Fibroblast of gingiva (primary cell): ENCODE results near the gene EIF4EBP3.
A peak's percentile ranks its signal among the peaks of the same experiment; 100 is the strongest.

Experiments
- DNase-seq: peaks from one replicate; pipeline ENCODE4 v3.0.0-alpha.2; 2011; ENCODE audit warnings: low read depth

Gene EIF4EBP3

DNA sequence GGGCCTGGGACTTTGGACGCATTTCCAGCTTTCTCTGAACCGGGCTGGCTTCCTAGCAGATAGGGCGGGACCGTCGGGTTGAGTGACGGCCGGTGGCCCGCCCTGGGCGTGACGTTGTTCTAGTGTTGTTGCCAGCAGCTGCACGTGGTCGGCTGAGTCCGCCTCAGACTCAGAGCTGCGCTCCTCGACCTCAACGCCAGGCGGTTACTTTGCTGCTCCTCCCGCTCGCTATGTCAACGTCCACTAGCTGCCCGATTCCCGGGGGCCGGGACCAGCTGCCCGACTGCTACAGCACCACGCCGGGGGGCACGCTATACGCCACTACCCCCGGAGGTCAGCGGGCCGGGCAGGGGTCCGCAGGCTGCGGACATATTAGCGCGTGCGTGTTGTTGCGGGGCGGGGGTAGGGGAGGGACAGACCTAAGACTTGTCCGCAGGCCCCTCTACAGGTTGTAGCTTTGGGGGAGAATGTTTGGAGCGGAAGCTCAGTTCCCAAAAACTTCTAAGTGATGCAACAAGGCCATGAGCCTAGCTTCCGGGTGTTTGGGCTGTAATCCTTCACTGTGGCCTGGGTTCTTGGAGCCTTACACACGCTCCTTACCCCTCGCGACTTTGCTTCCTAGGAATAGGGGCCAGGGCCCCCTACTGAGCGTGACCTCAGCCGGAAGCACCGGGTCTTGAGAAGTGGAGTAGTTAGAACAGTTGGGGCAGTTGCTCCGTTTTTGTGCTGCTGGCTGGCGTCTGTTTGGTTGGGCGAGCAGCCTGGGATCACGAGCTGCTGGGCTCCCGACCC is at the start of gene EIF4EBP3:
Gene EIF4EBP3, plus strand, starts transcription at position 155 of the 792 bp plus-strand sequence. Its CDS starts 76 bp downstream, at position 231.
- peak; percentile 96 for DNase-seq

DNA sequence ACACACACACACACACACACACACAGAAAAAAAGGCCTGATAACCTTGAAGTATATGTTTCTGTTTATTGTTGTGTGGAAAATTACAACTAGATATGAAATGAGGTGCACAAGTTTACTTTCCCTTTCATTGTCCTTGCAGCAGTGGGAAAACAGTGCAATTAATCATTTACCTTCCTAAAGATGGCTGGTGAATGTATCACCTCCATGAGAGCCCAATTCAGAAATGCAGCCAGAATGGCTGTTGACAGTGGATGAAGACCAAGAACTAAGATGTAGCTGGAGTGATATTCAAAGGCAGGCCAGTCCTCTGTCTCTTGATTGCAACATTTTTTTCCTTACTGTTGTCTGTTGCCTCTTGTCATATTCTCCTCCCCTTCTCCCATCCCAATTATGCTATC is 49.6 kb upstream of the EIF4EBP3 start:
- DNase-seq: no peak

DNA sequence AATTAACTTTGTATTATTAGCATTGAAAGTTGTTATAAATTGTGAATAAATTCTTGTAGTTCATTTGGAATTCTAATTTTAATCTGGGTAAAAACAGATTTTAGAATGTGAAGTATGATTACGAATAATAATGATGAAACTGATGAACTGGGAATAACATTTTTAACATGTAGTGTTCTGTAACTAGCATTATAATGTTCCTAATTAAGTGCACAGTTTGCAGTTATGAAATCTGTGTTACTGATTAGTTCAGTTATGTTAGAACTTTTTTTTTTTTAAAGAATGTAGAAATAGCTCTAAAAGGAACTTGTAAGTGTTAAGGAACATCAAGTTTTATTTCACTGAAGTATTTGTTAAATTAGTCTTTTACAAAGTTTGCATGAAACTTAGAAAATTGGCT is 48.9 kb upstream of the EIF4EBP3 start:
- no peak for DNase-seq

DNA sequence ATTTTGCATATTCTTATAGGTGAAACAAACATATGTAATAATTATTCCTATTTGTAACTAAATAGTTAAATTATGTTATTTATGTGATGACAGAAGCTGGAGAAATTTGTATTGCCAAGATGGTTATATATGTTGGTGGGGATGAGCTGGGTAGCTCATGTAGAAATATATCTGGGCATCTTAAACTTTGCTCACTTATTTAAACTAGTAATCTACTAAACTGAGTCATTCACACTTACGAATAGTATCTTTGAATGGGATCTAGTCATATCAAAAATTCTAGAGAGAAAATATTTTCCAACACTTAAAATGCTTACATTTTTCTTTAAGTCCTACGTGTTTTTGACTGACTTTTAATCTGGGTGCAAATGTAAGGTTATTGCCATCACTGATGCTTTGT is 44.6 kb upstream of the EIF4EBP3 start:
- DNase-seq: no peak

DNA sequence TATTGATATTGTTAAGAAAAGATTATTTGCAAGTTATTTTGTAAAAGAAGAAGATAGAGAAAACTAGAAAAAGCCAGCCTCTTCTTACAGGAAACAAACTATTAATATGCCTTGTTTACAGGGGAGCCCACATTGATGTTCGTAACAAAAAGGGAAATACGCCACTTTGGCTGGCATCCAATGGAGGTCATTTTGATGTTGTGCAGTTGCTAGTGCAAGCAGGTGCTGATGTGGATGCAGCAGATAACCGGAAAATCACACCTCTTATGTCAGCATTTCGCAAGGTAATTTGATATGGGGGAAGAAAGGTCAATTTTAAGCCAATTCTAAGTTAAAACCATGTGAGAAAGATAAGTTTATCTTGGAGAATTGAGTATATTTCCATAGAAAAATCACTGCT is 37.6 kb upstream of the EIF4EBP3 start:
- DNase-seq: no peak

DNA sequence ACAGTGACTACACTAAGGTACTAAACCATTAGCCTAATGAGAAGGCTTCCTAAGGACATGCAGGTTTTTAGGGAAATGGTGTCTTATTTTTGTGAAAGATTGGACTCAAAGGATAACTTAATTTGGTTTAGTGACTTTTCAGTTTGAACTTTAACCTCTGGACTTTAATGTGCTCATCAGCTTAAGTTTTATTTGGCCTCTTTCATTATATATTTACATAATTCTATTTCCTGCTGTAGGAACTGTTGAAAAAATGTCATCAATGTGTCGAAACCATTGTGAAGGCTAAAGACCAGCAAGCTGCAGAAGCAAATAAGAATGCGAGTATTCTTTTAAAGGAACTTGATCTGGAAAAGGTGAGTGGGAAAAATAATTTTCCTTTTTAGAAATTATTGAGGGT is 34.3 kb upstream of the EIF4EBP3 start:
- no peak for DNase-seq

DNA sequence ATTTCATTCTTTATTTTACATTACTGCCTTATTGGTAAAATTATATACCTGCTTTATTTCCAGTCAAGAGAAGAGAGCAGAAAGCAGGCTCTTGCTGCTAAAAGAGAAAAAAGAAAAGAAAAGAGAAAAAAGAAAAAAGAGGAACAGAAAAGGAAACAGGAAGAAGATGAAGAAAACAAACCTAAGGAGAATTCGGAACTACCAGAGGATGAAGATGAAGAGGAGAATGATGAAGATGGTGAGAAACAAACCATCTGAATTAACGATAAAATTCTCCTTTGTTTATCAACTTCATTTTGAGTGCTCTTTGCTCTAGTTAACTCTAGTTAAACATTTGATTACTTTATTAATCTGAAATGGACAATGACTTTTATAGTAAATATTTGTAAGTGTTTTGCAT is 23.5 kb upstream of the EIF4EBP3 start:
- no peak for DNase-seq

DNA sequence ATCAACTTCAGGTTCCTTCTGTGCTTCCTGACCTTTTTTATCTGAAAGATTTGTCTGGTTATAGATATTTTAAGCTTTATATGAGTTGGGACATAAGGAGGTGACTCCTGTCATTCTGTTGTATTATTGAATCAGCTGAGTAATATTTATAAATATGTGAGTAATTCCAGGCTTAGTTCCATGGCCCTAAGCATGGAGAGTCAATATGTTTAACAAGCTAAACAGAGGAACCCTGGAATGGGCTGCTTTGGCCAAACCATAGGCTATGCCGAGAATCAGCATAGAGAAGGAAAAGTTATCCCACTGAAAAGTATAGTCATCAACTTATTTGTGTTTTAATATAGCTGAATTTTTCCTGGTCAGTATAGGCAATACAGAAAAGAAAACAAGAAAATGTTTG is 7.2 kb upstream of the EIF4EBP3 start:
- DNase-seq: no peak

DNA sequence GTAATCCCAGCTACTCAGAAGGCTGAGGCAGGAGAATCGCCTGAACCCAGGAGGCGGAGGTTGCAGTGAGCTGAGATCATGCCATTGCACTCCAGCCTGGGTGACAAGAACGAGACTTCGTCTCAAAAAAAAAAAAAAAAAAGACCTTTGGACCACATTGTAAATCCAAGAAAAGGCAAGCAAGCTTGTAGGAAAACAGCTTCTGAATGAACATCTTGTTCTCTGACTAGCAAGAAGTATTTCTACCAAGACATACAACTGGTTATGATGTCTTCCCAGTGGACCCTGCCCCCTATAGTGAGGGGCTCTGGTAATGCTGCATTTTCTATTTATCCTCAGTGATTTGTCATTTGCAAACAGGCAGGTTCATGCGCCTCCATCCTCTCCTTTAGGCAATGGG is 4.5 kb upstream of the EIF4EBP3 start:
- no peak for DNase-seq

DNA sequence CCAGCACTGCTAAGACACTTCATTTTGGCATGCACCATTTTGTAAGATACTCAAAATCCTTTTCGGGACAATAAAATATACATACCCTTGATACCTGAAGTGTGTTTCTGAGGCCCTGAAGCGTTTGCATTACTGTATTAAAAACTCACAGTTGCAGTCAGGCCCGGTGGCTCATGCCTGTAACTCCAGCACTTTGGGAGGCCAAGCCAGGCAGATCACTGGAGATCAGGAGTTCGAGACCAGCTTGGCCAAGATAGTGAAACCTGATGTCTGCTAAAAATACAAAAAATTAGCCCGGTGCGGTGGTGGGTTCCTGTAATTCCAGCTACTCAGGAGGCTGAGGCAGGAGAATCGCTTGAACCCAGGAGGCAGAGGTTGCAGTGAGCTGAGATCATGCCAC is 2.5 kb upstream of the EIF4EBP3 start:
- DNase-seq: no peak

DNA sequence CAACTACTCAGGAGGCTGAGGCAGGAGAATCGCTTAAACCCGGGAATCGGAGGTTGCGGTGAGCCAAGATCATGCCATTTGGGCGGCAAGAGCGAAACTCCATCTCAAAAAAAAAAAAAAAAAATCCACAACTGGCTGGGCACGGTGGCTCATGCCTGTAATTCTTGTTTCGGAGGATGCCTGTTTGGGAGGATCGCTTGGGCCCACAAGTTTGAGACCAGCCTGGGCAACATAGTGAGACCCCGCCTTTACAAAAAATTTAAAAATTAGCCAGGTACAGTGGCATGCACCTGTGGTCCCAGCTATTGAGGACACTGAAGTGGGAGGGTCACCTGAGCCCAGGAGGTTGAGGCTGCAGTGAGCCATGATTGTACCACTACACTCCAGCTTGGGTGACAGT is 1.9 kb upstream of the EIF4EBP3 start:
- DNase-seq: no peak

DNA sequence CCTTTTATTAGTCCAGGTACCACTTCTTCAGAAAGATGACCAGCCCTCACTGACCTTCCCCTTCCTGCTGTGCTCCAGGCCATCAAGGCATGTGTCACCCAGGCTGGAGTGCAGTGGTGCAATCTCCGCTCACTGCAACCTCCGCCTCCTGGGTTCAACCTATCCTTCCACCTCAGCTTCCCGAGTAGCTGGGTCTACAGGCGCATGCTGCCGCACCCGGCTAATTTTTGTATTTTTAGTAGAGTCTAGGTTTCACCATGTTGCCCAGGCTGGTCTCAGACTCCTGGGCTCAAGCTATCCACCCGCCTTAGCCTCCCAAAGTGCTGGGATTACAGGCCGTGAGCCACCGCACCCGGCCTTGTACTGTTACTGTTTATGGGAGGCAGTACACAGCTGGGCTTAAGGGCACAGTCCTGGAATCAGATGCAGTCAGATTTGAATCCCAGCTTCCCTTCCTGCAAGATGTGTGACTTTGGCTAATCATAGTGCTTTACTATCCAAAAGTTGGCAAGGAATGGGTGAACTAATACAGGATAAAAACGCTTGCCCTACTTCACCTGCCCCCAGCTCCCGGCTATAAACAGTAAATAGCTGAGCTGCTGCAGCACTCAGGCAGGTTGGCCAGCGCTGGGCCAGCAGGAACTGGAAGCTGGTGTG is 483 bp upstream of the EIF4EBP3 start:
- no peak for DNase-seq

DNA sequence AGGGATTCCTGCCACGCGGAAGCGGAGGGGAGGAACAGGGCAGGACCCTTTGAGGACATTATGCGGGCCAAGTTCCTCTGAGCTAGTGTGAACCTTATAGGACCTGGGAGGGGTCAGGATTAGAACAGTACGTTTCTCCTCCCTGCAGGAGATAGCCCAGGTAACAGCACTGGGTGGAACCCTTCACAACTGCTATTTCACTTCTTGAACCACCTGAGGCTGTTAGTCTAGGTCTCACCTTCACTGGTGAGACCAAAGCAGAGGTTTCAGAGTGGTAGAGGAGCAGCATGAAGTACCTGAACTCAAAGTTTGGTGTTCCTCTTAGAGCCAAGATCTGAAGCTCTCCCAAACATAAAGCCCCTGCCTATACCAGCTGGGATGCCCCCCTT is 832 bp downstream of the EIF4EBP3 start:
- no peak for DNase-seq

DNA sequence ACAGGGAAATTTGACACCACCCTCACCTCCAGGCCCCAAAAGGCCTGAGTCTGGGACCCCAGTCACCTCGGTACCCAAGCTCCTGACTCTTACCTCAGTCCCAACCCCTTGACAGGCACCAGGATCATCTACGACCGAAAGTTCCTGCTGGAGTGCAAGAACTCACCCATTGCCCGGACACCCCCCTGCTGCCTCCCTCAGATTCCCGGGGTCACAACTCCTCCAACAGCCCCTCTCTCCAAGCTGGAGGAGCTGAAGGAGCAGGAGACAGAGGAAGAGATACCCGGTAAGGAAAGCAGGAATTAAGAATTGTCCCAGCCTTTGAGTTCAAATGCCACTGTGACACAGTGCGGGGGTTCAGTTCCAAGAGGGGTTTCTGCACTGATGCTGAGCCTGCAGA is 1.3 kb downstream of the EIF4EBP3 start:
- DNase-seq: no peak

DNA sequence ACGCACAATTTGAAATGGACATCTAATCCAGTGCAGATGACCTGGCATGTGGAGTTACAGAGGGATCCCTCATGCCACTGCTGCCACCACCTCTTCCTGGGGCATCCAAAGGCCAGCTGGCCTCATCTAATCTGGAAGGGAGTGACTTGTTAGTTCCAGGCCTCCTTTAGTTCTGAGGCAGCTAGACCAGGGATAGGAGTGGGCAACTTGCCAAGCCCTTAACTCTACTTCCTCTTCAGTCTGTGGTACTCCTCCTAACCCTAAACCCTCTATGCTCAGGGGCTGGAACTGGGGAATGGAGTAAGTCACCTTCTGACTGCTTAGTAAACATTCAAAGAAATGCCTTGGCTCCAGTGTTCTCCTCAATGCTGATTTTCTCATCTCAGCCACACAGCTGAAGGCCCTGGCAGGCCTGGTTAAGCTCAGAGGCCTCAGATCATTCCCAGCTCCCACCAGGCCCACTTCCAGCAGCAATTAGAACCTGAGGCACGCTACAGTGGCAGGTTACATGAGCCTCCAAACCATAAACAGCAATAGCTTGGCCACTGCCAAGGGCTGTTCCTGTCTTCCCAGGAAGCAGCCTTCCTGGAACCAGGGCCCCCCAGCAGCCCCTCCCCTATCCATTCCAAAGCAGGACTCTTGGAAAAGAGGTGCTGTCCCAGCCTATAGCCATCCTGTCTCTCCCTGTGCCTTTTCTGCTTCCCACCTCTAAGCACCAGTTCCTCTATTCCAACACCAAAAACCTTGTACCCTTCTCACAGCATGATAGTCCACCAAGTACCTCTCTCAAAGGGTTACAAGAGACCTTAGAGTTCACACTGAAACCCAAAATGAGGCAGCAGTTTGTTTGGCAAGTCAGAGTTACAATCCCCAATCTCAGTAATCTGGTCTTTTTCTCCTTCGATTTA is 2.0 kb downstream of the EIF4EBP3 start:
- peak; percentile 38 for DNase-seq

DNA sequence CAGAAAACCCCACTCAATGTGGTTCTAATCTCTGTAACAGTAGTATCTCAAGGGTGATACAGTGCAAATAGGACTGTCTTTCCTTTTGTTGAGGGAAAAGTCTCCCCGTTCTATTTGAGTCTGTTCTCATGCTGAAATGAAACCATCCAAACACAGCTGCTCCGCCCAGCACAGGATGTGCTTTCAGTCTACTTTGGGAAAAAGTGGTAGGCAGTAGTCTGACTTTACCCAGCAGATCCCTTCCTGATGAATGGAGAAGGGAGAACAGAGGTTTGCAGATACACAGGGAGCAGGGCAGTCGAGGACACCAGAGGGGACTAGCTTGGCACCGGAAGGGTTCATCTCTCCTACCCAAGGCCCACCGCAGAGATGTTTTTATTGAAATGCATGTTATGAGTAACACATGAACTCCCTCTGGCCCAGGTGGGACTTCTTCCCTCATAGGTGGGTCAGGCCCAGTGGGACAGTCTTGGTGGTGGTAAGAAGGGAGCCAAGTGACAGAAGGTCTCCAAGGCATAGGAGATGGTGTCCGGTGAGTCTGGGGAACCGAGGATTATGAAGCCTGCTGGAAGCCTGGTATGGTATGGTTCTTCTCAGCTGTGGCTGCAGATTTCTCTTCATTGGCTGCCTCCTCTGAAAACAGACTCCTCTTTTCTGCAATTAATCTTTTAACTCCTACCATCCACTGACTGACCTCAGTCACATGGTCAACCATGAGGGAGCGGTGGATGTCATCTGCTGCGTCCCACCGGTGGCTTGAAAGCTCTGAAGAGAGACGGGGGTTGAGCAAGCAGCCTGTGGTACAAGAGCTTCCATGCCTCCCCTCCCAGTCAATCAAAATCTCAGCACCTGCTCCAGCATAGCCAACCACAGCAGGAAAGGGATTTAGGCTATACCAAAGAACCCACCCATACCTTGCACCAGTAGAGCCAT is 3.0 kb downstream of the EIF4EBP3 start:
- DNase-seq: no peak

DNA sequence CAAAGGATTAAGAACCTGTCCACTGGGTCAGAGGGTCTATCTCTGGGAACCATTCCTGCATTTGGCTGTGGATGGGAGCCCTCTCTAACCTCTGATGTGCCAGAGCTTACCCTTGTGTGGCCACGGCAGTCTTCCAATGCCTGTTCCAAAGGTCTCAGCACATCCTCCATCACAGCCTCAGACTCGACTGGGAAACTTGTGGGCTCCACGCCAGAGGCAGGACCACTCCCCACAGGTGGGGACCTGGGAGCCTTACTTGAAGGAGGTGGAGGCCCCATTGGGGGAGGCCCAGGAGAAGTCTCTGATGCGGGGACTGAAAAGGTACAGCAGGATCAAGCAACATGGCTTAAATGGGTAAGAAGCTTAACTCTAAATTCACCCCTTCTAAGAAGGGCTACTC is 4.4 kb downstream of the EIF4EBP3 start:
- no peak for DNase-seq

DNA sequence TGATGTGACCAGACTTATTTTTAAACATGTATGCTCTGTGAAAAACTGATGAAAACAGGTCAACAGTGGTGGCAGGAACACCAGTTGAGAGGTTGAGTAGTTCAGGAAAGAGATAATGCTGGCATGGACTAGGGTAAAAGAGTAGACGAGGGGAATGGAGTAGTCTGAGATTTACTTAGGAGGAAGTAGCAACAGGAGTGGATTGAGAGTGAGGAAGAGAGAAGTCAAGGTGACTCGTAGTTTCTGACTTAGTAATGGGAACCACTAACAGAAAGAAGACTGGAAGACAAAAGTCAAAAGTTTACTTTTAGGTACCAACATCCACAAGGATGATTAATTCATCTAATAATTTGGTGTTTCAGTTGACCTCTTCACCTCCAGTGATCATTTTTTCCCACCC is 6.2 kb downstream of the EIF4EBP3 start:
- DNase-seq: no peak

DNA sequence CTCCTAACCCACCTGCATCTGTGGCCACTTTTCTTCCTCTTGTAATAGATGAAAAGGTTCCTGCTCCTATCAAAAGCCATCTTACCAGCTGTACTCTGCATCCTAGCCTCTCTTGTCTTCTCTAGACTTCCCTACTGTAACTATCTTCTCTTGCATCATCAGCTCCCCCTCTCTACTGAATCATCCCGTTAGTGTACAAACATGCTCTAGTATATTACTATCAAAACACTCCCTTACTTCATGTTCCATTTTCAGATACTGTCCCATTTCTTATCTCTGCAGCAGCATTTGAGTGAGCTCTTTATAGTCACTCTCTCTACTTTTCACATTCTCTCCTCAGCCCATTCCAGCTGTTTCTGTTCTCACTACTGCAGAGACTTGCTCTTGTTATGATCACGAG is 7.0 kb downstream of the EIF4EBP3 start:
- DNase-seq: peak; percentile 48

DNA sequence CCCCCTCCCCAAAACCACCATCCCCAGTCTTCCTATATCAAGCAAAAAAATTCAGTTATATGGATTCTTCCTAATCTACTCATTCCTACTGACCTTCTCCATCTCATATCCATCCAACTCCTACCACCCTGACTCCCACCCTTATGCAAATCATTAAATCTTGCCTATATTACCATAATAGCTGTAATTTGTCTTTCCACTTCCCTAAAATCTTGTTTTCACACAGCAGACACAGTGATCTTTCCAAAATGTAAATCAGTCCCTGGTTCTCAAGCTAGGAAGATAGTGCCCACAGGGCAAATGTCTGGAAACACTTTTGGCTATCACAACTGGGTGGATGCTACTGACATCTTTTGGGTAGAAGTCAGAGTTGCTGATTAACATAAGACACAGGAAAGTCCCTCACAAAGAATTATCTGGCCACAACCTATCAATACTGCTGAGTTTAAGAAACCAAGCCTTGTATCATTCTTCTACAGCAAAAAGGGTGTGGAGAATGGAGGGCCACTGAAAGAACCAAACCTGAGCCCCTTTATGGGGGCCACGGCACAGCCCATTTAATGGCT is 8.4 kb downstream of the EIF4EBP3 start:
- DNase-seq: no peak

DNA sequence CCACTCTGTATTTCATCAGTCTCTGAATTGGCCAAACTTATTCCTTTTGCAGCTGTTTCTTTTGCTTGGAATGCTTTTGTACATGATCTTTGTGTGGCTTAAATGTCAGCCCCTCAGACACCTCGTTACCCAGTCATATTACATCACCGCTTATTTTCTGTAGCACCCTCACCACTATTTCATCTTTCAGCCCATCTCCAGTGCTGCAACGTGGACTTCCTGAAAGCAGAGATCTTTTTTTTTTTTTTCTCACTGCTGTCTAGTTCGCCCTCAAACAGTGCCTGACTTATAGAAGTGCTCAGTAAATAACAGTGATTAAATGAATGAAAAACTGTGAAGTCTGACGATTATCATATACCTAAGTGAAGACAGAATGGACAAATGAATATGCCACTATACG is 9.0 kb downstream of the EIF4EBP3 start:
- peak; percentile 34 for DNase-seq
